ENCODE results near the gene DNAJA2.

- TF ChIP-seq CTCF (conservative IDR thresholded peaks at IDR 0.05; ENCODE audit: low read length) = no peak
- TF ChIP-seq EZH2phosphoT487 (IDR thresholded peaks at IDR 0.05; ENCODE audit: borderline replicate concordance) = no peak
Measured at GRCh38 chr16:46962629-46963028, 10.8 kb downstream of the DNAJA2 start.

Measured in Loucy (cell line).